ENCODE results near the gene NUP188. TPM values are rescaled to one million over a fixed set of nuclear protein-coding genes. Genes with fewer than 3 reads are reported as not detected.

NUP188 gene
- total and polyA plus RNA-seq, 10 of the 15 experiments (the other 5 are each of a cell fraction or from before 2014, with no cell fraction given), result 1.4 to 73.7 (median 48.9) TPM

- TF ChIP-seq CUX1 (IDR thresholded peaks at IDR 0.05; ENCODE audit: insufficient replicate concordance, low read depth, low read length) (no peak), NFXL1 (IDR thresholded peaks at IDR 0.05; ENCODE audit: borderline replicate concordance) (no peak), HCFC1 (IDR thresholded peaks at IDR 0.05; ENCODE audit: low read length) (no peak), TCF3 (IDR thresholded peaks at IDR 0.05; ENCODE audit: borderline replicate concordance, insufficient read depth, low read depth, low read length) (0 out of 2 replicates have a peak, but pooled peaks have one; percentile 56), SPI1 (IDR thresholded peaks at IDR 0.05; ENCODE audit: borderline replicate concordance, insufficient read depth, low read depth, low read length) (no peak), PML (IDR thresholded peaks at IDR 0.05; ENCODE audit: low read length) (no peak), ZBTB33 (IDR thresholded peaks at IDR 0.05) (no peak), POLR2A (IDR thresholded peaks at IDR 0.05; ENCODE audit: low read depth, low read length) (peak; percentile 56; the same call in 1 of the 2 replicates), SMAD5 (IDR thresholded peaks at IDR 0.05; ENCODE audit: low read depth) (no peak), E2F4 (IDR thresholded peaks at IDR 0.05; ENCODE audit: low read depth, low read length) (no peak), KDM1A (IDR thresholded peaks at IDR 0.05; ENCODE audit: borderline replicate concordance) (no peak), IKZF1 (conservative IDR thresholded peaks at IDR 0.05) (no peak), TCF12 (IDR thresholded peaks at IDR 0.05; ENCODE audit: low read depth, low read length) (peak; percentile 75; the same call in 1 of the 2 replicates), SREBF2 (IDR thresholded peaks at IDR 0.05; ENCODE audit: low read length) (no peak), EED (IDR thresholded peaks at IDR 0.05; ENCODE audit: low read depth) (0 out of 2 replicates have a peak, but pooled peaks have one; percentile 14), CBX3 (IDR thresholded peaks at IDR 0.05; ENCODE audit: borderline replicate concordance, low read depth) (no peak), NR2C1 (IDR thresholded peaks at IDR 0.05) (no peak), MAX (IDR thresholded peaks at IDR 0.05; ENCODE audit: low read depth, low read length) (no peak)
Measured at GRCh38 chr9:129021091-129021490, 73.6 kb downstream of the NUP188 start (continued).

Data from GM12878 (cell line).